ENCODE data around the gene SPEN. TPM values are rescaled to one million over a fixed set of nuclear protein-coding genes. Genes with fewer than 3 reads are reported as not detected.

SPEN gene
- total and polyA plus RNA-seq, 9 of the 15 experiments (the other 6 are each of a cell fraction or from before 2014, with no cell fraction given) = 5.7 to 87.5 (median 27.2) TPM

DNA sequence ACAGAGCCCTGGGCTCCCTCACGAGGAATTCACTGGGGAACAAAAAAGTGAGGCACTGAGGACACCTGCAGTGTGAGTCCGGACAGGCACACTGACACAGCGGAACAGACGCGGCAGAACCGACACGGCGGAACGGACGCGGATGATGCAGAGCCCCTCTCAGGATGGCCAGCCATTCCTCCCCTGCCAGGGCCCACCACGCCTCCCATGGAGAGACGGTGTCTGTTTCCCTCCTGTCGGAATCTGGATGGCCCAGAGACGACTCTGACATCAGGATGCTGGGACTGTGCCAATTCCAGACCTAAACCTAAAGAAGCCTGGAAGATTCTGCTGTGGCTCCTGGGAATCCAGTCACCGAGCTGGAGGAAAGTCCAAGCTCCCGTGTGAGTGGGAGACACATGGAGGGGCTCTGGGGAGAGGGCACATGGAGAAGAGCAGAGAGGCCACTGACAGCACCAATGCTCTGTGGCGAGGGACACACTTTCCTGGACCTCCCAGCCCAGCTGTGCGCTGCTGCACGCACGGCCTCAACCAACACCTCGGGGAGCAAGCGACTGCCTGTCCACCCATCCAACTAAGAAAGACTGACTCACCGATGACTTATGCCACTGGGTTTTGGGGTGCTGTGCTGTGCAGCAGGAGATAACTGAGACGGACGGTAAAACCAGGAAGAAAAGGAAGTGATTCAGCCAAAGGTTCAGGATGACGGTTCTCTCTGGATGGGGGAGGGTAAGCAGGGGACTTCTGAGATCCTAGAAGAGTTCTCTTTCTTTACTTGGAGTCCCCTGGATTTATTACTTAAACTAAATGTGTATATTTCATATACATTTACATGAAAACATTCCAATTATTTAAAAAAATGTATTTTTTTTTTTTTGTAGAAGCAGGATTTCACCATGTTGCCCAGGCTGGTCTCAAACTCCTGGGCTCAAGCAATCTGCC lies 105.1 kb downstream of the SPEN start (continued):
- TF ChIP-seq, protein P1, sequence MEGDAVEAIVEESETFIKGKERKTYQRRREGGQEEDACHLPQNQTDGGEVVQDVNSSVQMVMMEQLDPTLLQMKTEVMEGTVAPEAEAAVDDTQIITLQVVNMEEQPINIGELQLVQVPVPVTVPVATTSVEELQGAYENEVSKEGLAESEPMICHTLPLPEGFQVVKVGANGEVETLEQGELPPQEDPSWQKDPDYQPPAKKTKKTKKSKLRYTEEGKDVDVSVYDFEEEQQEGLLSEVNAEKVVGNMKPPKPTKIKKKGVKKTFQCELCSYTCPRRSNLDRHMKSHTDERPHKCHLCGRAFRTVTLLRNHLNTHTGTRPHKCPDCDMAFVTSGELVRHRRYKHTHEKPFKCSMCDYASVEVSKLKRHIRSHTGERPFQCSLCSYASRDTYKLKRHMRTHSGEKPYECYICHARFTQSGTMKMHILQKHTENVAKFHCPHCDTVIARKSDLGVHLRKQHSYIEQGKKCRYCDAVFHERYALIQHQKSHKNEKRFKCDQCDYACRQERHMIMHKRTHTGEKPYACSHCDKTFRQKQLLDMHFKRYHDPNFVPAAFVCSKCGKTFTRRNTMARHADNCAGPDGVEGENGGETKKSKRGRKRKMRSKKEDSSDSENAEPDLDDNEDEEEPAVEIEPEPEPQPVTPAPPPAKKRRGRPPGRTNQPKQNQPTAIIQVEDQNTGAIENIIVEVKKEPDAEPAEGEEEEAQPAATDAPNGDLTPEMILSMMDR (IDR thresholded peaks at IDR 0.05 in 2 of 3, conservative IDR thresholded peaks at IDR 0.05 in 1 of 3; ENCODE audit: insufficient read depth in 2 of 3, low read depth in 1 of 3, low read length in 3 of 3) = peak; percentile 50 to 64 (median 60); a peak in 5 of 6 replicates
- TF ChIP-seq, protein P2, sequence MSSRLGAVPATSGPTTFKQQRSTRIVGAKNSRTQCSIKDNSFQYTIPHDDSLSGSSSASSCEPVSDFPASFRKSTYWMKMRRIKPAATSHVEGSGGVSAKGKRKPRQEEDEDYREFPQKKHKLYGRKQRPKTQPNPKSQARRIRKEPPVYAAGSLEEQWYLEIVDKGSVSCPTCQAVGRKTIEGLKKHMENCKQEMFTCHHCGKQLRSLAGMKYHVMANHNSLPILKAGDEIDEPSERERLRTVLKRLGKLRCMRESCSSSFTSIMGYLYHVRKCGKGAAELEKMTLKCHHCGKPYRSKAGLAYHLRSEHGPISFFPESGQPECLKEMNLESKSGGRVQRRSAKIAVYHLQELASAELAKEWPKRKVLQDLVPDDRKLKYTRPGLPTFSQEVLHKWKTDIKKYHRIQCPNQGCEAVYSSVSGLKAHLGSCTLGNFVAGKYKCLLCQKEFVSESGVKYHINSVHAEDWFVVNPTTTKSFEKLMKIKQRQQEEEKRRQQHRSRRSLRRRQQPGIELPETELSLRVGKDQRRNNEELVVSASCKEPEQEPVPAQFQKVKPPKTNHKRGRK (tag; IDR thresholded peaks at IDR 0.05) = no peak
- TF ChIP-seq BRCA1 (IDR thresholded peaks at IDR 0.05) (no peak), BRCA1 (CRISPR knock-in tag; IDR thresholded peaks at IDR 0.05) (no peak), POLR2AphosphoS5 (IDR thresholded peaks at IDR 0.05; ENCODE audit: control insufficient read depth, insufficient read depth, low read depth, low read length) (peak; percentile 93), HLTF (IDR thresholded peaks at IDR 0.05) (peak; percentile 59; the same call in 1 of the 2 replicates), PHF20 (IDR thresholded peaks at IDR 0.05; ENCODE audit: partially characterized antibody) (peak; percentile 14), ZNF77 (CRISPR knock-in tag; IDR thresholded peaks at IDR 0.05) (no peak), ZNF561 (CRISPR knock-in tag; conservative IDR thresholded peaks at IDR 0.05) (no peak), ZBTB1 (CRISPR knock-in tag; IDR thresholded peaks at IDR 0.05; ENCODE audit: borderline replicate concordance, low read depth) (no peak), EZH2 (IDR thresholded peaks at IDR 0.05; ENCODE audit: borderline replicate concordance, low read depth, low read length) (no peak), GTF2F1 (IDR thresholded peaks at IDR 0.05; ENCODE audit: low read depth, low read length) (no peak), KAT2B (IDR thresholded peaks at IDR 0.05; ENCODE audit: low read depth, low read length) (no peak)
- TF ChIP-seq, protein P3, sequence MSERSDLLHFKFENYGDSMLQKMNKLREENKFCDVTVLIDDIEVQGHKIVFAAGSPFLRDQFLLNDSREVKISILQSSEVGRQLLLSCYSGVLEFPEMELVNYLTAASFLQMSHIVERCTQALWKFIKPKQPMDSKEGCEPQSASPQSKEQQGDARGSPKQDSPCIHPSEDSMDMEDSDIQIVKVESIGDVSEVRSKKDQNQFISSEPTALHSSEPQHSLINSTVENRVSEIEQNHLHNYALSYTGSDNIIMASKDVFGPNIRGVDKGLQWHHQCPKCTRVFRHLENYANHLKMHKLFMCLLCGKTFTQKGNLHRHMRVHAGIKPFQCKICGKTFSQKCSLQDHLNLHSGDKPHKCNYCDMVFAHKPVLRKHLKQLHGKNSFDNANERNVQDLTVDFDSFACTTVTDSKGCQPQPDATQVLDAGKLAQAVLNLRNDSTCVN (CRISPR knock-in tag; IDR thresholded peaks at IDR 0.05) = no peak
- TF ChIP-seq, protein P4, sequence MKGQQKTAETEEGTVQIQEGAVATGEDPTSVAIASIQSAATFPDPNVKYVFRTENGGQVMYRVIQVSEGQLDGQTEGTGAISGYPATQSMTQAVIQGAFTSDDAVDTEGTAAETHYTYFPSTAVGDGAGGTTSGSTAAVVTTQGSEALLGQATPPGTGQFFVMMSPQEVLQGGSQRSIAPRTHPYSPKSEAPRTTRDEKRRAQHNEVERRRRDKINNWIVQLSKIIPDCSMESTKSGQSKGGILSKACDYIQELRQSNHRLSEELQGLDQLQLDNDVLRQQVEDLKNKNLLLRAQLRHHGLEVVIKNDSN (CRISPR knock-in tag; IDR thresholded peaks at IDR 0.05) = 0 out of 2 replicates have a peak, but pooled peaks have one; percentile 27
- TF ChIP-seq, protein P5, sequence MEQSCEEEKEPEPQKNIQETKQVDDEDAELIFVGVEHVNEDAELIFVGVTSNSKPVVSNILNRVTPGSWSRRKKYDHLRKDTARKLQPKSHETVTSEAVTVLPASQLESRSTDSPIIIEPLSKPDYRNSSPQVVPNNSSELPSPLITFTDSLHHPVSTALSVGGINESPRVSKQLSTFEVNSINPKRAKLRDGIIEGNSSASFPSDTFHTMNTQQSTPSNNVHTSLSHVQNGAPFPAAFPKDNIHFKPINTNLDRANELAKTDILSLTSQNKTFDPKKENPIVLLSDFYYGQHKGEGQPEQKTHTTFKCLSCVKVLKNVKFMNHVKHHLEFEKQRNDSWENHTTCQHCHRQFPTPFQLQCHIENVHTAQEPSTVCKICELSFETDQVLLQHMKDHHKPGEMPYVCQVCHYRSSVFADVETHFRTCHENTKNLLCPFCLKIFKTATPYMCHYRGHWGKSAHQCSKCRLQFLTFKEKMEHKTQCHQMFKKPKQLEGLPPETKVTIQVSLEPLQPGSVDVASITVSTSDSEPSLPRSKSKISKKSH (CRISPR knock-in tag; IDR thresholded peaks at IDR 0.05) = no peak
- TF ChIP-seq, protein P6, sequence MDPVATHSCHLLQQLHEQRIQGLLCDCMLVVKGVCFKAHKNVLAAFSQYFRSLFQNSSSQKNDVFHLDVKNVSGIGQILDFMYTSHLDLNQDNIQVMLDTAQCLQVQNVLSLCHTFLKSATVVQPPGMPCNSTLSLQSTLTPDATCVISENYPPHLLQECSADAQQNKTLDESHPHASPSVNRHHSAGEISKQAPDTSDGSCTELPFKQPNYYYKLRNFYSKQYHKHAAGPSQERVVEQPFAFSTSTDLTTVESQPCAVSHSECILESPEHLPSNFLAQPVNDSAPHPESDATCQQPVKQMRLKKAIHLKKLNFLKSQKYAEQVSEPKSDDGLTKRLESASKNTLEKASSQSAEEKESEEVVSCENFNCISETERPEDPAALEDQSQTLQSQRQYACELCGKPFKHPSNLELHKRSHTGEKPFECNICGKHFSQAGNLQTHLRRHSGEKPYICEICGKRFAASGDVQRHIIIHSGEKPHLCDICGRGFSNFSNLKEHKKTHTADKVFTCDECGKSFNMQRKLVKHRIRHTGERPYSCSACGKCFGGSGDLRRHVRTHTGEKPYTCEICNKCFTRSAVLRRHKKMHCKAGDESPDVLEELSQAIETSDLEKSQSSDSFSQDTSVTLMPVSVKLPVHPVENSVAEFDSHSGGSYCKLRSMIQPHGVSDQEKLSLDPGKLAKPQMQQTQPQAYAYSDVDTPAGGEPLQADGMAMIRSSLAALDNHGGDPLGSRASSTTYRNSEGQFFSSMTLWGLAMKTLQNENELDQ (CRISPR knock-in tag; IDR thresholded peaks at IDR 0.05; ENCODE audit: borderline replicate concordance) = no peak

Measured in K562 (cell line).